Skeletal muscle tissue (tissue), 4 donors: Measurements from ENCODE around the gene ZCRB1. TPM values are rescaled to one million over a fixed set of nuclear protein-coding genes. Genes with fewer than 3 reads are reported as not detected.
"Not testable (repeated sequence)": the region's sequence is repeated elsewhere in the genome, so short reads cannot be mapped to it uniquely, and the experiment has no call there.

Experiments
- H3K27ac ChIP-seq: one replicate; pipeline ENCODE4 v1.7.0; 2013; ENCODE audit warnings: mild to moderate bottlenecking, low read depth, low read length, inconsistent platforms
- H3K27me3 ChIP-seq, 3 donors: one replicate each; pipeline ENCODE4 v1.7.0; 2013; ENCODE audit warnings: low read length in 3 of 3; ENCODE audit not compliant: control insufficient read depth in 3 of 3, insufficient read depth in 3 of 3
- H3K36me3 ChIP-seq, 3 donors: one replicate each; pipeline ENCODE4 v1.7.0; 2013; ENCODE audit warnings: low read length in 3 of 3; ENCODE audit not compliant: control insufficient read depth in 3 of 3, insufficient read depth in 3 of 3
- H3K4me1 ChIP-seq, 3 donors: one replicate each; pipeline ENCODE4 v1.7.0; 2013; ENCODE audit warnings: low read length in 3 of 3, mild to moderate bottlenecking in 3 of 3; ENCODE audit not compliant: control insufficient read depth in 3 of 3, insufficient read depth in 3 of 3
- H3K4me3 ChIP-seq, 3 donors: one replicate each; pipeline ENCODE4 v1.7.0; 2013; ENCODE audit warnings: low read length in 3 of 3
- H3K9ac ChIP-seq, 3 donors: one replicate each; pipeline ENCODE4 v1.7.0; 2013; ENCODE audit warnings: low read length in 3 of 3, mild to moderate bottlenecking in 3 of 3, moderate library complexity in 2 of 3, low read depth in 1 of 3
- H3K9me3 ChIP-seq, 3 donors: one replicate each; pipeline ENCODE4 v1.7.0; 2013; ENCODE audit warnings: low read length in 3 of 3; ENCODE audit not compliant: control insufficient read depth in 3 of 3
- total RNA-seq: library from RNA; depleted of rRNA; stranded (reverse); fragments of >200 nt; gene quantifications from one replicate; pipeline ENCODE4 v1.2.3, GENCODE V29; 2014
- donor health status: Osteomylitis.

The ZCRB1 gene
- total RNA-seq, 1 donor from 2014 or later = 6.8 TPM

DNA sequence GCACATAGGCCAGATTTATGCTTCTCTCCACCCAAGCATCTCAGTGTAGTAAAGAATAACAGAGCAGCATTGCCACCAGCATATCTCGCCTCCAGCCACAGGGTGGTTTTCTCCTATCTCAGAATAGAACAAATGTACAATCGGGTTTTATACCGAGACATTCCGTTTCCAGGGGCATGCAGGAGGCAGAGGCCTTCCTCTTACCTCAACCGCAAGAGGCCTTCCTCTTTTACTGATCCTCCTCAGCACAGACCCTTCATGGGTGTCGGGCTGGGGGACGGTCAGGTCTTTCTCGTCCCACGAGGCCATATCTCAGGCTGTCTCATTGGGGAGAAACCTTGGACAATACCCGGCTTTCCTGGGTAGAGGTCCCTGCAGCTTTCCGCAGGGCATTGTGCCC, 4.2 kb upstream of the ZCRB1 start:
- not testable (repeated sequence) for H3K9ac ChIP-seq, H3K4me3 ChIP-seq, H3K36me3 ChIP-seq, H3K27me3 ChIP-seq, H3K27ac ChIP-seq, H3K9me3 ChIP-seq
- peaks cover 12 to 16% (median 15%) of the 10 kb centered on the region in 3 donors for H3K4me1 ChIP-seq

DNA sequence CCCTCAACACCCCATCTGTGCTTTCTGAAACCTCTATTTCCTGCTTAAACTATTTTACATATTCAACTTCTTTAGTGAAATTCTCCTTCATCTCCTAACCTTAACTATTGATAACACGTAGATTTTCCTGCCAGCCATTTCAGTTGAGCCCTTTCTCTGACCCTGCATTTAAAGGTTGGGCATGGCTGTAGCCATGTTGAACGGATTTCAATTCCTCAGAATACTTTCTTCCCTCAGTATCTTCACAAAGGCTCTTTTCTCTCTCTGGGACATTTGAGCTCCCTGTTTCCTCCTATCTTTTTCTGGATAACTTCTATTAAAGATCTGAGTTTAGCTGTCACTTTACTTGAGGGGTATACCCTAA, 1.3 kb upstream of the ZCRB1 start:
- Histone ChIP-seq H3K27me3 (no peaks in the 10 kb centered on the region), H3K27ac (no peak overlapping the region), H3K4me3 (peak overlapping the region; percentile 81 to 99 (median 89)), H3K9me3 (no peaks in the 10 kb centered on the region), H3K36me3 (peaks cover 0 to 9% (median 8%) of the 10 kb centered on the region in 3 donors), H3K9ac (peak overlapping the region; percentile 92 to 95 (median 94)), H3K4me1 (peaks cover 12 to 16% (median 15%) of the 10 kb centered on the region in 3 donors)

DNA sequence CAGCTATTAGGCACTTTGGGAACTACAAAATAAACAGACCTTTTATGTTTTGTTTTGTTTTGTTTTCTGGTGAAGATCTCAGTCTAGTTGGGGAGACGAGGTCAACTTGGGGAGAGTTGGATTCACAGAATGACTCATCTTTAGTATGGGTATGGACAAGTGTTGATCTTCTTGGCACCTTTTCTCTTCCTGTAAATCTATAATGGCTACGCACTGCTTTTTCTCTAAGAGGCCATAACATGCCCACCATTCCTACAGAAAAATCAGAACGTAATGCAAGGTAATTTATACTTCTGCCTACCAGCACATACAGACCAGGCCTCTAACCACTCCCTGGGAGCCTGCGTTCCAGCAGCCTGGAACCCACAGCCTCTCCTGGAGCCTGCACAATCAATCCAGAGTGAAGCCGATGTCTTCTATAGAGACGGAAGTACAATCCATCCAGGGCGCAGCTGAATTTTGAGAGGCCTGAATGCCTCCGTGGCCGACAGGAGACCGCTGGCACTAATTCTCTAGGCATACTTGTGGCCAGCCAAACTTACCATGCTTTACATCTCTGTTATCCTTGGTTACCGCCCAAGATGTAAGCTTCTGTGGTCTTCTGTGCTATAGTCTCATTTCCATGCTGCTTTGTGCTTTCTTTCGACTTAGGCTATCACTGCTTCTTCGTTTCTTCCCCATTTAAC, 790 bp upstream of the ZCRB1 start:
- peaks cover 12 to 16% (median 15%) of the 10 kb centered on the region in 3 donors for H3K4me1 ChIP-seq
- H3K9ac ChIP-seq = peak overlapping the region; percentile 92 to 95 (median 94)
- H3K4me3 ChIP-seq = peak overlapping the region; percentile 81 to 99 (median 89)
- H3K36me3 ChIP-seq = peaks cover 0 to 9% (median 9%) of the 10 kb centered on the region in 3 donors
- peak overlapping the region; percentile 90 for H3K27ac ChIP-seq
- H3K9me3 ChIP-seq = no peaks in the 10 kb centered on the region
- no peaks in the 10 kb centered on the region for H3K27me3 ChIP-seq

DNA sequence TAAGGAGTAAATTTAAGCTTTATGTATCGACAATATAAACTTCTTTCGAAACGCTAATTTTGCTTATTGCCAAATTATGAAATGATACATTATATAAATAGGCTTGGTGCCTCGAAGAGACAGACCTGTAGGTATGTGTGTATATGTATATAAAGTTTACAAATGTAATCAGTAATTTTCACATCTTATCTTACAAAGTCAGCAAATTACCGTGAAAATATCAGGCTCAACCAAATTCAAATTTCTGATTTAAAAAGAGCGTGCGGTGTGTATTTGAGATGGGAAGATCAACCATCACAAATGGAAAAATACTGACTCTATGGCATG, 605 bp downstream of the ZCRB1 start:
- Histone ChIP-seq H3K9ac (peak overlapping the region; percentile 92 to 95 (median 94)), H3K4me1 (peaks cover 12 to 16% (median 15%) of the 10 kb centered on the region in 3 donors), H3K27ac (peak overlapping the region; percentile 90), H3K9me3 (no peaks in the 10 kb centered on the region), H3K4me3 (peak overlapping the region; percentile 81 to 99 (median 89)), H3K36me3 (peaks cover 0 to 12% (median 11%) of the 10 kb centered on the region in 3 donors), H3K27me3 (no peaks in the 10 kb centered on the region)

DNA sequence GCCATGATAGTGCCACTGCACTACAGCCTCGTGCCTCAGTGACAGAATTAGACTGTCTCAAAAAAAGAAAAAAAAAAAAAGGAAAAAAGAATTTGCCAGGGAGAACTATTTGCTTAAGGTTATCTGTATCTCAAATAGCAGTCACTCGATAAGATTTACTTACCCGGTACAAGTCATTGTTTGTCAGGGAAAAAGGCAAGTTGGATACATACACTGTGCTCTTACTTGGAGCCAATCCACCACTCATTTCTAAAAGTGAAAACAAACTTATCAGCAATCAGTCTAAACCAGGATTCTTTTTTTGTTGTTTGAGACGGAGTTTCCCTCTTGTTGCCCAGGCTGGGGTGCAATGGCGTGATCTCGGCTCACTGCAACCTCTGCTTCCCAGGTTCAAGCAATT, 2.0 kb downstream of the ZCRB1 start:
- Histone ChIP-seq H3K27ac (no peak overlapping the region), H3K4me3 (no peak overlapping the region), H3K27me3 (no peaks in the 10 kb centered on the region), H3K36me3 (peaks cover 0 to 21% (median 16%) of the 10 kb centered on the region in 3 donors), H3K4me1 (peaks cover 12 to 16% (median 15%) of the 10 kb centered on the region in 3 donors), H3K9me3 (no peaks in the 10 kb centered on the region), H3K9ac (no peak overlapping the region)

DNA sequence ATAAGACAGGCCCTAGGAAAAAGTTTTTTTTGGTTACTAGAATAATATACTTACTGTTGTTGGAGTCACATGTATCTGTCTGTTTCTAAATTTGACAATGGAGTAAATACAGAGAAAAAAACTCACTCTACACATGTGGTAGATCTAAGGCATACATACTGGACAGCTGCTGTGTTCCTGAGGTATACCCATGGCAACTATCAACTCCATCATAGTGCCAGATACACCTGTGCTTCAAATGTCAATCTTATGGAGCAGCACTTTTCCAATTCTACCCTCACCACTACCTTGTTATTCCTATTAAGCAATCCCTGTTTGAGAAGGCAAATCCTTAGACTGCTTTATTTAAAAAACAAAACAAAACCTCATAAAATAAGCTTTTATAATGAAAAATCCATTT, 3.3 kb downstream of the ZCRB1 start:
- Histone ChIP-seq H3K4me1 (peaks cover 10 to 14% (median 10%) of the 10 kb centered on the region in 3 donors), H3K36me3 (peaks cover 0 to 21% (median 20%) of the 10 kb centered on the region in 3 donors), H3K9me3 (no peaks in the 10 kb centered on the region), H3K27me3 (no peaks in the 10 kb centered on the region), H3K27ac (no peak overlapping the region), H3K9ac (no peak overlapping the region), H3K4me3 (no peak overlapping the region)

DNA sequence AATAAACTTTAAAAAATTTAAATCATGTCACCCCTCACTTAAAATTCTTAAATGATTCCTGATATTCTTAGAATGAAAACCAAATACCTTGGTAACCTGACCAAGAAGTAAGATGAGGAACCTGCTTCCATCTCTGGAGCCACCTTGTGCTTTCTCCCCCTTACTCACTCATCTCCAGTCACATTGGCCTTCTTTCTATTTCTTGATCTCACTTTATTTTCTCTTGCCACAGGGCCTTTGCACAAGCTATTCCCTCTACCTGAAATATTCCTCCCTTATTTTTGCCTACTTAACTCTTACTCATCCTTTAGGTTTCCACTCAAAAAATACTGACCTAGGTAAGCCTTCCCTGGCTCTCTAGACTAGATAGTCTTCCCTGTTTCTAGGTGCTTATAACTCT, 5.1 kb downstream of the ZCRB1 start:
- no peak overlapping the region for H3K9ac ChIP-seq
- H3K9me3 ChIP-seq = no peaks in the 10 kb centered on the region
- peaks cover 0 to 32% (median 26%) of the 10 kb centered on the region in 3 donors for H3K36me3 ChIP-seq
- peaks cover 0 to 4% (median 0%) of the 10 kb centered on the region in 3 donors for H3K4me1 ChIP-seq
- no peak overlapping the region for H3K4me3 ChIP-seq
- H3K27ac ChIP-seq = no peak overlapping the region
- no peaks in the 10 kb centered on the region for H3K27me3 ChIP-seq

DNA sequence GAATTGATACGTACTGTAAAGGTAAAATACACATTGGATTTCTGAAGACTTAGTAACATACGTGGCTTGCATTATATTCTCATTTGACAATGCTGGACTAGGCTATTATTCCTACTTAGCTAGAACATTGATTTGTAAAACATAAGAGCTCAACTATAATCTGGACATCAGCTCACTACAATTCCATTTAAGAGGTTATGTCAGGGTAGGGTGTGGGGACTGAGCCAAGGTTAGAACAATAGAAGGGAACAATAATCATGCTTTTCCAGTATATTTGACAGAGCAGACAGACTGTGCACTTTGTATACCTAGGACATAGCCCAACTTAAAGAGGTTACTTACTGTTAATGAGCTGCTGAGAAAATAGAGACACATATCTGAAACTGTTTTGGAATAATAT, 10.8 kb downstream of the ZCRB1 start:
- H3K9ac ChIP-seq = no peak overlapping the region
- H3K4me1 ChIP-seq = no peaks in the 10 kb centered on the region
- no peaks in the 10 kb centered on the region for H3K9me3 ChIP-seq
- H3K27me3 ChIP-seq = no peaks in the 10 kb centered on the region
- H3K36me3 ChIP-seq = peaks cover 2 to 36% (median 29%) of the 10 kb centered on the region in 3 donors
- H3K27ac ChIP-seq = no peak overlapping the region
- H3K4me3 ChIP-seq = no peak overlapping the region

DNA sequence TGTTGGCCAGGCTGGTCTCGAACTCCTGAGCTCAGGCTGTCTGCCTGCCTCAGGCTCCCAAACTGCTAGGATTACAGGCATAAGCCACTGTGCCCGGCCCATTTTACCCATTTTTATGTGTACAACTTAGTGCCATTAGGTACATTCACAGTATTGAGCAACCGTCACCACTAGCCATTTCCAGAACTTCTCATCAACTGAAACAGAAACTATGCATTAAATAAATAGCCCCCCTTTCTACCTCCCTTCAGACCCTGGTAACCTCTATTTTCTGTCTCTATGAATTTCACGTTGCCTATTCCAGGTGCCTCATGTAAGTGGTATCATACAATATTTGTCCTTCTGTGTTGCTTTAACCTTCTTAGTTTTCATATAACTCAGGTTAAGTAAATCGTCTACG, 15.9 kb downstream of the ZCRB1 start:
- H3K4me3 ChIP-seq = no peak overlapping the region
- no peak overlapping the region for H3K9ac ChIP-seq
- H3K4me1 ChIP-seq = no peaks in the 10 kb centered on the region
- H3K36me3 ChIP-seq = peaks cover 2 to 12% (median 12%) of the 10 kb centered on the region in 3 donors
- H3K27ac ChIP-seq = no peak overlapping the region
- no peaks in the 10 kb centered on the region for H3K9me3 ChIP-seq
- no peaks in the 10 kb centered on the region for H3K27me3 ChIP-seq

DNA sequence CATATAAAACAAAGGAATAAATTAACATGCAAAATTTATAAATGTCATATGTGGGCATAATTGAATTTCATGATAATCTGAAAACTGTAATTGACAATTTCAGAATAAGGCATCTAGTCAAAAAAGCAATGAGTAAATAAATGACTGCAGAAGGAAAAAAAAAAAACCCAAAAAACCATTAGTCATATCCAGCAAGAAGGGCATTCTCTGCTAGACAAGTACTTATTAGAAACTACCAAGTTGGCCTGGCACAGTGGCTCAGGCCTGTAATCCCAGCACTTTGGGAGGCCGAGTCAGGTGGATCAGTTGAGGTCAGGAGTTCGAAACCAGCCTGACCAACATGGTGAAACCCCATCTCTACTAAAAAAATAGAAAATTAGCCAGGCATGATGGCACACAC, 17.5 kb downstream of the ZCRB1 start:
- Histone ChIP-seq H3K27ac (no peak overlapping the region), H3K27me3 (no peaks in the 10 kb centered on the region)

More for the DNA sequence above, 17.5 kb downstream of the ZCRB1 start:
- H3K9me3 ChIP-seq = no peaks in the 10 kb centered on the region
- H3K4me1 ChIP-seq = no peaks in the 10 kb centered on the region
- peaks cover under 1 to 6% (median 5%) of the 10 kb centered on the region in 3 donors for H3K36me3 ChIP-seq
- no peak overlapping the region for H3K9ac ChIP-seq
- H3K4me3 ChIP-seq = no peak overlapping the region
